Natural killer cell (primary cell): Measurements from ENCODE around the gene SPPL3. TPM values are rescaled to one million over a fixed set of nuclear protein-coding genes. Genes with fewer than 3 reads are reported as not detected.

Experiments
- ATAC-seq, 3 donors: fragments of 150-1000 bp in 2 of 3; fragments of 200-7000 bp in 1 of 3; cut with Tn5 transposase; 1 replicate in 1 of 3; 2 replicates in 2 of 3; pipeline ENCODE4 v1.10.0; 2021; ENCODE audit warnings: mild to moderate bottlenecking in 2 of 3, moderate library complexity in 2 of 3
- DNase-seq, 2 donors: peaks; one replicate each; pipeline versions ENCODE4 v3.0.0 to v3.0.0-alpha.2; 2013 to 2021; ENCODE audit warnings: mixed read lengths in 1 of 2
- H3K27ac ChIP-seq: one replicate; pipeline ENCODE4 v1.5.1; 2013; ENCODE audit warnings: mild to moderate bottlenecking, low read length
- H3K27me3 ChIP-seq: one replicate; pipeline ENCODE4 v1.6.1; 2013; ENCODE audit warnings: low read length; ENCODE audit not compliant: control insufficient read depth, insufficient read depth
- H3K36me3 ChIP-seq: one replicate; pipeline ENCODE4 v1.6.1; 2013; ENCODE audit warnings: low read length; ENCODE audit not compliant: control insufficient read depth, insufficient read depth
- H3K4me1 ChIP-seq: one replicate; pipeline ENCODE4 v1.6.1; 2013; ENCODE audit warnings: low read length; ENCODE audit not compliant: control insufficient read depth, insufficient read depth
- H3K4me3 ChIP-seq: one replicate; pipeline ENCODE4 v1.5.1; 2013; ENCODE audit warnings: low read length
- H3K9me3 ChIP-seq: one replicate; pipeline ENCODE4 v1.6.1; 2013; ENCODE audit warnings: low read length; ENCODE audit not compliant: control insufficient read depth, insufficient read depth
- H3K27ac Mint-ChIP-seq, 2 donors: one replicate each; pipeline ENCODE4 v1.8.0; 2022; ENCODE audit warnings: mild to moderate bottlenecking in 2 of 2, mixed read lengths in 2 of 2, moderate library complexity in 1 of 2
- H3K27me3 Mint-ChIP-seq, 2 donors: one replicate each; pipeline ENCODE4 v1.8.0; 2022; ENCODE audit warnings: low read depth in 2 of 2, mixed read lengths in 2 of 2
- H3K36me3 Mint-ChIP-seq: one replicate; pipeline ENCODE4 v1.8.0; 2022; ENCODE audit warnings: mixed read lengths
- H3K4me1 Mint-ChIP-seq, 2 donors: one replicate each; pipeline ENCODE4 v1.8.0; 2022; ENCODE audit warnings: mixed read lengths in 2 of 2
- H3K4me3 Mint-ChIP-seq: one replicate; pipeline ENCODE4 v1.8.0; 2022; ENCODE audit warnings: mild to moderate bottlenecking, moderate library complexity, mixed read lengths
- H3K9me3 Mint-ChIP-seq, 2 donors: one replicate each; pipeline ENCODE4 v1.8.0; 2022; ENCODE audit warnings: mixed read lengths in 2 of 2
- CTCF ChIP-seq: fragments of 200-600 bp; IDR thresholded peaks from one replicate; pipeline ENCODE4 v1.8.0; 2022; ENCODE audit warnings: antibody characterized with exemption
- WGBS: methylation state at CpG from one replicate; pipeline ENCODE4 v1.1.7; 2013; ENCODE audit warnings: missing lambda C conversion rate; ENCODE audit not compliant: insufficient coverage; 5-methylcytosine and 5-hydroxymethylcytosine counted together
- intact Hi-C: fragments of 100-400 bp; cut with micrococcal nuclease; formaldehyde crosslinking; loops from one replicate; pipeline ENCODE4 v1.14.2; 2022
- total RNA-seq, 4 donors: library from RNA; stranded (reverse); fragments of 120-200 nt in 1 of 4; gene quantifications; one replicate each; pipeline versions ENCODE4 v1.2.3 to v1.2.4, GENCODE V29; 2013 to 2022

The SPPL3 gene
- total RNA-seq, 3 donors from 2014 or later (not counting 1 experiment from before 2014, with no cell fraction given) = 31.5 to 40.2 (median 39.9) TPM

- Histone ChIP-seq H3K4me1 (no peaks in the 10 kb centered on the region), H3K27ac (no peak overlapping the region), H3K27me3 (no peaks in the 10 kb centered on the region), H3K36me3 (peaks cover 51% of the 10 kb centered on the region), H3K4me3 (no peak overlapping the region), H3K9me3 (no peaks in the 10 kb centered on the region)
- TF ChIP-seq CTCF = no peak
- ATAC-seq = no peak
- H3K36me3 Mint-ChIP-seq = peaks cover 8% of the 10 kb centered on the region
- H3K27ac Mint-ChIP-seq = no peak overlapping the region
- H3K4me1 Mint-ChIP-seq = peaks cover under 1% of the 10 kb centered on the region in 2 donors
- DNase-seq = no peak
- no peaks in the 10 kb centered on the region for H3K27me3 Mint-ChIP-seq
- H3K9me3 Mint-ChIP-seq = no peaks in the 10 kb centered on the region
- WGBS = 92% methylated on average over 2 of the region's 2 CpGs
- H3K4me3 Mint-ChIP-seq = no peak overlapping the region
- intact Hi-C loops = no loop called here
Measured at GRCh38 chr12:120719072-120719471, 185.1 kb downstream of the SPPL3 start.

- H3K27ac ChIP-seq = no peak overlapping the region
- Mint-ChIP-seq H3K27me3 (no peaks in the 10 kb centered on the region), H3K4me1 (peaks cover 6% of the 10 kb centered on the region in 2 donors), H3K4me3 (no peak overlapping the region), H3K27ac (no peak overlapping the region), H3K9me3 (no peaks in the 10 kb centered on the region), H3K36me3 (peaks cover 8% of the 10 kb centered on the region)
- TF ChIP-seq CTCF = no peak
- no peak for ATAC-seq
- H3K27me3 ChIP-seq = no peaks in the 10 kb centered on the region
- intact Hi-C loops = no loop called here
- 93% methylated on average over 9 of the region's 9 CpGs for WGBS
- peaks cover 4% of the 10 kb centered on the region for H3K4me1 ChIP-seq
- H3K9me3 ChIP-seq = no peaks in the 10 kb centered on the region
- DNase-seq = no peak
- H3K4me3 ChIP-seq = no peak overlapping the region
- H3K36me3 ChIP-seq = peaks cover 50% of the 10 kb centered on the region
Measured at GRCh38 chr12:120718055-120718454, 186.1 kb downstream of the SPPL3 start.

GRCh38 chr12:120713861-120714482, 190.2 kb downstream of the SPPL3 start:
- peak; percentile 92 for TF ChIP-seq CTCF
- H3K4me1 ChIP-seq = peaks cover 22% of the 10 kb centered on the region
- H3K4me3 ChIP-seq = no peak overlapping the region
- DNase-seq = peak; percentile 36 to 92
- H3K9me3 Mint-ChIP-seq = no peaks in the 10 kb centered on the region
- 24% methylated on average over 4 of the region's 4 CpGs for WGBS
- peak overlapping the region; percentile 74 for H3K4me3 Mint-ChIP-seq
- intact Hi-C loops = loop anchor here (1.0 to 5.0 kb wide), 4 partner anchors 27 to 357 kb away; partner anchors contain the start of gene MLEC
- no peak overlapping the region for H3K27ac ChIP-seq
- no peaks in the 10 kb centered on the region for H3K27me3 Mint-ChIP-seq
- ATAC-seq = peak; percentile 63 to 72 (median 66)
- H3K36me3 ChIP-seq = peaks cover 22% of the 10 kb centered on the region
- H3K27me3 ChIP-seq = no peaks in the 10 kb centered on the region
- H3K9me3 ChIP-seq = no peaks in the 10 kb centered on the region
- H3K4me1 Mint-ChIP-seq = peaks cover 25 to 27% of the 10 kb centered on the region in 2 donors
- H3K36me3 Mint-ChIP-seq = peaks cover 8% of the 10 kb centered on the region
- peak overlapping the region in 1 of 2 donors; percentile 50 for H3K27ac Mint-ChIP-seq

- no peak overlapping the region for H3K4me3 ChIP-seq
- Mint-ChIP-seq H3K27ac (no peak overlapping the region), H3K27me3 (no peaks in the 10 kb centered on the region), H3K4me3 (peak overlapping the region; percentile 31), H3K4me1 (peaks cover 25 to 27% of the 10 kb centered on the region in 2 donors), H3K9me3 (no peaks in the 10 kb centered on the region), H3K36me3 (no peaks in the 10 kb centered on the region)
- DNase-seq = no peak
- H3K9me3 ChIP-seq = no peaks in the 10 kb centered on the region
- no peak for ATAC-seq
- TF ChIP-seq CTCF = no peak
- peaks cover 22% of the 10 kb centered on the region for H3K4me1 ChIP-seq
- H3K27me3 ChIP-seq = no peaks in the 10 kb centered on the region
- WGBS = 91% methylated on average over 5 of the region's 6 CpGs
- H3K36me3 ChIP-seq = peaks cover 13% of the 10 kb centered on the region
- H3K27ac ChIP-seq = no peak overlapping the region
- intact Hi-C loops = loop anchor here (5.0 kb wide), 1 partner anchor 355 kb away; no protein-coding TSS in a partner anchor
Measured at GRCh38 chr12:120712610-120713009, 191.5 kb downstream of the SPPL3 start.
